Omental fat pad (tissue), 4 donors: ENCODE measurements around the gene TM9SF4. TPM values are rescaled to one million over a fixed set of nuclear protein-coding genes. Genes with fewer than 3 reads are reported as not detected.

Experiments
- ATAC-seq: fragments of 150-250 bp; one replicate; pipeline ENCODE4 v1.9.1; 2016; ENCODE audit warnings: mild to moderate bottlenecking, moderate library complexity; ENCODE audit not compliant: low FRiP score
- DNase-seq: peaks from one replicate; pipeline ENCODE4 v3.0.0-alpha.2; 2019; ENCODE audit warnings: low spot score
- total RNA-seq, 4 donors: library from RNA; depleted of rRNA; stranded (reverse); fragments of >200 nt; gene quantifications; one replicate each; pipeline ENCODE4 v1.1.0, GENCODE V29; 2016
- TF ChIP-seq, protein P1 (sequence below), 3 donors: fragments of 450-650 bp; IDR thresholded peaks; one replicate each; pipeline ENCODE4 v1.5.1; 2016 to 2017; ENCODE audit warnings: antibody characterized with exemption in 3 of 3, mild to moderate bottlenecking in 3 of 3, moderate library complexity in 2 of 3

Gene TM9SF4
- total RNA-seq, 4 donors from 2014 or later: 23.3 to 32.3 (median 31.5) TPM

- DNase-seq (peak; percentile 59), ATAC-seq (peak; percentile 96)
- TF ChIP-seq, protein P1, sequence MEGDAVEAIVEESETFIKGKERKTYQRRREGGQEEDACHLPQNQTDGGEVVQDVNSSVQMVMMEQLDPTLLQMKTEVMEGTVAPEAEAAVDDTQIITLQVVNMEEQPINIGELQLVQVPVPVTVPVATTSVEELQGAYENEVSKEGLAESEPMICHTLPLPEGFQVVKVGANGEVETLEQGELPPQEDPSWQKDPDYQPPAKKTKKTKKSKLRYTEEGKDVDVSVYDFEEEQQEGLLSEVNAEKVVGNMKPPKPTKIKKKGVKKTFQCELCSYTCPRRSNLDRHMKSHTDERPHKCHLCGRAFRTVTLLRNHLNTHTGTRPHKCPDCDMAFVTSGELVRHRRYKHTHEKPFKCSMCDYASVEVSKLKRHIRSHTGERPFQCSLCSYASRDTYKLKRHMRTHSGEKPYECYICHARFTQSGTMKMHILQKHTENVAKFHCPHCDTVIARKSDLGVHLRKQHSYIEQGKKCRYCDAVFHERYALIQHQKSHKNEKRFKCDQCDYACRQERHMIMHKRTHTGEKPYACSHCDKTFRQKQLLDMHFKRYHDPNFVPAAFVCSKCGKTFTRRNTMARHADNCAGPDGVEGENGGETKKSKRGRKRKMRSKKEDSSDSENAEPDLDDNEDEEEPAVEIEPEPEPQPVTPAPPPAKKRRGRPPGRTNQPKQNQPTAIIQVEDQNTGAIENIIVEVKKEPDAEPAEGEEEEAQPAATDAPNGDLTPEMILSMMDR (IDR thresholded peaks at IDR 0.05): no peak
Observed at GRCh38 chr20:32207626-32208498, 98.3 kb downstream of the TM9SF4 start, which contains the start of the genes PLAGL2 and POFUT1. PLAGL2 (minus strand) TSS chr20:32207743; CDS start chr20:32202178, 5,565 bp downstream. POFUT1 (plus strand) TSS chr20:32207880; CDS start chr20:32207942, 62 bp downstream.

DNA sequence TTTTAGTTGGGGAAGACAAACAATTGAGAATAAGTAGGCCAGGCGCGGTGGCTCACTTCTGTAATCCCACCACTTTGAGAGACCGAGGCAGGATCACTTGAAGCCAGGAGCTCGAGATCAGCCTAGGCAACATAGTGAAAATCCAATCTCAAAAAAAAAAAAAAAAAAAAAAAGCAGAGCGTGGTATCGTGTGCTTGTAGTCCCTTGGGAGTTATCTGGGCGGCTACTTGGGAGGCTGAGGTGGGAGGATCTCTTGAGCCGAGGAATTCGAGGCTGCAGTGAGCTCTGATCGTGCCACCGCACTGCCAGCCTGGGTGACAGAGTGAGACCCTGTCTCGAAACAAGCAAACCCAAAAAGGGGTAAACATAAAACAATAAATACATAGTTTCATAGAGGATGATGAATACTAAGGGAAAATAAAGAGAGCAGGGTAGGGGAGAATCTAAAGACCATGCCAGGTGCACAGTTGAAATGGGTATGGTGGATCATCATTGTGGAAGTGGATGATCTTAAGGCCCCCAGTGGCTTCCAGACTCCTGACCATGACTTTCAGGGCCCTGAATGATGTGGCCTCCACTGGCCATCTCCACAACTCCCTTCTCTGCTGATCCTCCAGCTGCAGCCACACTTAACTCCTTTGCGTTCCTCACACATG is 99.1 kb downstream of the TM9SF4 start:
- DNase-seq (no peak), ATAC-seq (no peak)
- TF ChIP-seq, protein P1 (IDR thresholded peaks at IDR 0.05): no peak

DNA sequence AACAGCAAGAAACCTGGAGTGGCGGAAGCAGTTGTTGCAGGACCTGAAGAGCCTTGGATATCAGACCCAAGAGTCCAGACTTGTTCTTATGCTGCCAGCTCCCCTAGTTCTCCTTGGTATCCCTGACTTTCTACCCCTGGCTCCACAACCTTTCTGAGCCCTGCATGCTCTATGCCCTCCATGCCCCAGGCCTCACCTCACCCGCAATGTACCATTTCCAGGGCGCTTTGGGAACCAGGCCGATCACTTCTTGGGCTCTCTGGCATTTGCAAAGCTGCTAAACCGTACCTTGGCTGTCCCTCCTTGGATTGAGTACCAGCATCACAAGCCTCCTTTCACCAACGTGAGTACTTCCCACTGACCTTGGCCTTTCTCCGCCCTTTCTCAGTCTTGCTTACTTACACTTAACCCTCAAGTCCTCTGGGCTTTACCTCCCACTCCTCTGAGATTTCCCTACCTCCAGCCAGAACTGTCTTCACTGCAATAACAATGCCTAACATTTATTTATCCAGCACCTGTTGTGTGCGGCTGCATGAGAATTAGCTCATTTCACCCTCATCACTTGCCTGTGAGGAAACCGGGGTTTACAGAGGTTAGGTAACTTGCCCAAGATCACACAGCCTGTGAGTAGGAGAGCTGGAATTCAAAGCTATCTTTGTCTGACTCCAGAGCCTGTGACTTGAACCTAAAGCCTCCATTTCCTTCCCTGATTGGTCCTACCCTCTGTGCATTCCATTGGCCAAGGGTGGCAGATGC is 100.5 kb downstream of the TM9SF4 start:
- no peak for ATAC-seq
- TF ChIP-seq, protein P1 (IDR thresholded peaks at IDR 0.05): no peak
- no peak for DNase-seq

- DNase-seq: no peak
- no peak for ATAC-seq
- TF ChIP-seq, protein P1 (IDR thresholded peaks at IDR 0.05): no peak
Observed at GRCh38 chr20:32213870-32214269, 104.4 kb downstream of the TM9SF4 start.

- no peak for DNase-seq
- TF ChIP-seq, protein P1 (IDR thresholded peaks at IDR 0.05): no peak
- no peak for ATAC-seq
Observed at GRCh38 chr20:32215147-32215546, 105.6 kb downstream of the TM9SF4 start.

- ATAC-seq (no peak), DNase-seq (no peak)
- TF ChIP-seq, protein P1 (IDR thresholded peaks at IDR 0.05): no peak
Observed at GRCh38 chr20:32215729-32216128, 106.2 kb downstream of the TM9SF4 start.
